Measurements from ENCODE around the gene SPACA4.

DNA sequence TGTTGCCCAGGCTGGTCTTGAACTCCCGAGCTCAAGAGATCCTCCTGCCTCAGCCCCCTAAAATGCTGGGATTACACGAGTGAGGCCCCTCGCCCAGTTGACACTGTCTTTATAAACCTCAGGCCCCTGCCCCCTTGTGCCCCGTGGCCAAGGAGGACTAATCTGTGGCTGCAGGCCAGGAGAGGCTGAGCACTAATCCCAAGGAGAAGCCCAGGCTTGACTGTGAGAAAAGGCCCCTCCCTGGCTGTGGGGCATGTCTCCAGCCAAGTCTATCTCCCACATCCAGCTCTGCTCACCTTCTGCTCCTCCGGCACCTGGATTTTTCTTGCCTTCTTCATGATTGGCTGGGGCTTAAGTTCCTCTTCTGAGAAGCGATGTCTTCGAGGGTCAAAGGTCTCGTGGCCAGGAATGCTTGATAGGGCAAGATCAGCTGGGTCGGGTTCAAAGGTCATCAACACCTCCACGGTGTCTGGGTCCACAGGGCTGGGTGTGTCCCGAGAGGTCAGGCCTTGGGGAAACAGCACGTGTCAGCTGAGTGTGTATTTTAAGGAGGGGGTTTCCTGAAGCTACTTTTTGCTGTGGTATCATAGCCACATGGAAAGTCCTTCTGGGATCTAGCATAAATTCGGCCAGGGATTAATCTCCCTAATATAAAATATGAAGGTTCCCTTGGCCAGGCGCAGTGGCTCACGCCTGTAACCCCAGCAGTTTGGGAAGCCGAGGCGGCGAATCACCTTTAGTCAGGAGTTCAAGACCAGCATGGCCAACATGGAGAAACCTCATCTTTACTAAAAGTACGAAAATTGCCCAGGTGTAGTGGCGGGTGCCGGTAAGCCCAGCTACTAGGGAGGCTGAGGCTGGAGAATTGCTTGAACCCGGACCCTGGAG is 26.9 kb downstream of the SPACA4 start:
- TF ChIP-seq, protein P1, sequence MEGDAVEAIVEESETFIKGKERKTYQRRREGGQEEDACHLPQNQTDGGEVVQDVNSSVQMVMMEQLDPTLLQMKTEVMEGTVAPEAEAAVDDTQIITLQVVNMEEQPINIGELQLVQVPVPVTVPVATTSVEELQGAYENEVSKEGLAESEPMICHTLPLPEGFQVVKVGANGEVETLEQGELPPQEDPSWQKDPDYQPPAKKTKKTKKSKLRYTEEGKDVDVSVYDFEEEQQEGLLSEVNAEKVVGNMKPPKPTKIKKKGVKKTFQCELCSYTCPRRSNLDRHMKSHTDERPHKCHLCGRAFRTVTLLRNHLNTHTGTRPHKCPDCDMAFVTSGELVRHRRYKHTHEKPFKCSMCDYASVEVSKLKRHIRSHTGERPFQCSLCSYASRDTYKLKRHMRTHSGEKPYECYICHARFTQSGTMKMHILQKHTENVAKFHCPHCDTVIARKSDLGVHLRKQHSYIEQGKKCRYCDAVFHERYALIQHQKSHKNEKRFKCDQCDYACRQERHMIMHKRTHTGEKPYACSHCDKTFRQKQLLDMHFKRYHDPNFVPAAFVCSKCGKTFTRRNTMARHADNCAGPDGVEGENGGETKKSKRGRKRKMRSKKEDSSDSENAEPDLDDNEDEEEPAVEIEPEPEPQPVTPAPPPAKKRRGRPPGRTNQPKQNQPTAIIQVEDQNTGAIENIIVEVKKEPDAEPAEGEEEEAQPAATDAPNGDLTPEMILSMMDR (IDR thresholded peaks at IDR 0.05): no peak
- TF ChIP-seq SIN3A (IDR thresholded peaks at IDR 0.05; ENCODE audit: borderline replicate concordance, insufficient read depth, low read depth, low read length): no peak
- TF ChIP-seq, protein P2, sequence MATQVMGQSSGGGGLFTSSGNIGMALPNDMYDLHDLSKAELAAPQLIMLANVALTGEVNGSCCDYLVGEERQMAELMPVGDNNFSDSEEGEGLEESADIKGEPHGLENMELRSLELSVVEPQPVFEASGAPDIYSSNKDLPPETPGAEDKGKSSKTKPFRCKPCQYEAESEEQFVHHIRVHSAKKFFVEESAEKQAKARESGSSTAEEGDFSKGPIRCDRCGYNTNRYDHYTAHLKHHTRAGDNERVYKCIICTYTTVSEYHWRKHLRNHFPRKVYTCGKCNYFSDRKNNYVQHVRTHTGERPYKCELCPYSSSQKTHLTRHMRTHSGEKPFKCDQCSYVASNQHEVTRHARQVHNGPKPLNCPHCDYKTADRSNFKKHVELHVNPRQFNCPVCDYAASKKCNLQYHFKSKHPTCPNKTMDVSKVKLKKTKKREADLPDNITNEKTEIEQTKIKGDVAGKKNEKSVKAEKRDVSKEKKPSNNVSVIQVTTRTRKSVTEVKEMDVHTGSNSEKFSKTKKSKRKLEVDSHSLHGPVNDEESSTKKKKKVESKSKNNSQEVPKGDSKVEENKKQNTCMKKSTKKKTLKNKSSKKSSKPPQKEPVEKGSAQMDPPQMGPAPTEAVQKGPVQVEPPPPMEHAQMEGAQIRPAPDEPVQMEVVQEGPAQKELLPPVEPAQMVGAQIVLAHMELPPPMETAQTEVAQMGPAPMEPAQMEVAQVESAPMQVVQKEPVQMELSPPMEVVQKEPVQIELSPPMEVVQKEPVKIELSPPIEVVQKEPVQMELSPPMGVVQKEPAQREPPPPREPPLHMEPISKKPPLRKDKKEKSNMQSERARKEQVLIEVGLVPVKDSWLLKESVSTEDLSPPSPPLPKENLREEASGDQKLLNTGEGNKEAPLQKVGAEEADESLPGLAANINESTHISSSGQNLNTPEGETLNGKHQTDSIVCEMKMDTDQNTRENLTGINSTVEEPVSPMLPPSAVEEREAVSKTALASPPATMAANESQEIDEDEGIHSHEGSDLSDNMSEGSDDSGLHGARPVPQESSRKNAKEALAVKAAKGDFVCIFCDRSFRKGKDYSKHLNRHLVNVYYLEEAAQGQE (IDR thresholded peaks at IDR 0.05; ENCODE audit: insufficient read depth in 1 of 2, low read depth in 2 of 2, low read length in 1 of 2): no peak
- no peak for TF ChIP-seq POLR2AphosphoS5 (IDR thresholded peaks at IDR 0.05; ENCODE audit: low read depth, low read length)
- no peak for TF ChIP-seq TCF7L2 (IDR thresholded peaks at IDR 0.05; ENCODE audit: low read depth, low read length)
